GM21529 (cell line): Measurements from ENCODE around the gene LDLRAD4.
"Not testable (repeated sequence)": the region's sequence is repeated elsewhere in the genome, so short reads cannot be mapped to it uniquely, and the experiment has no call there.

Experiments used
- ATAC-seq: cut with Tn5 transposase; IDR thresholded peaks from one replicate; pipeline ENCODE4 v1.9.1; 2021; ENCODE audit not compliant: unreplicated experiment

LDLRAD4 gene

DNA sequence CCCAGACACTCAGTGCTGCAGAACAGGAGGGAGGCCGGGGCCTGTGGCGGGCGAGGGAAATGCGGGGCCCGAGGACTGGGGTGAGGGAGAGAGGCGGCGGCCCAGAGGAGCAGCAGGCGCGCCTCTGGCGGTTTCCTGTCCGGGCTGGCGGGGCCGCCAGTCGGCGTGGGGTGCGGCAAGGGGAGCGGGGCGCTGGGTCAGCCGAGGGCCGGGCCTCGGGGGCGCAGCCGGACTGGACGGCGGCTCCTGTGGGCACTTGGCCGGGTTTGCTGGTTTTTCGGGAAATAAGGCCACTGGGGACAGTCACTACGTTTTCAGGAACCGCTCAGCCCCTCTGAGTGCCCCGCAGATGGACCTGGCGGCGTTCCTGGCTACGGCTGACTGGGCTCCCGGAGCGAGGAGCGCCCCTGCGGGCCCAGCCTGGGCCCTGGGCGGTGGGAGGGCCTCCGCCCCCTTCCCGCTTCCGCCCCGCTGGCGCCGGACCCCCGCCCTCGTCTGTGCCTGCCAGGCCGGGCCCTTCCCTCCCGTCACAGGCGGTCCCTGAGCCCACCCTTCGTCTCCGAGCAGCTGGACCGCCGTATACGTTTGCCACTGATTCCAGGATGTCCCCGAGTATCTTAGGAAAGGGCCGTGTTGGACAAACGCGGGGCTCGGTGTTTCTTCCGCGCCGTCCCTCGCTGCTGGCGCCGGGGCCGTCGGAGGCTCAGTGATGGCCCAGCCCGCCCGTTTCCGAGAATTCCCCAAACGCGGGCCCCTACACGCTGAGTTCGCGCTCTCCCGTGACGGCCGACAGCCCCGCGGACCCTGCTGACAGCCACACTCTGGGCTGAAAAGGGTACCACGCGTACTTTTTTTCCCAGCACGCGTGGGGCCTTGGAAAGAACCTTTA is 423.2 kb downstream of the LDLRAD4 start:
- ATAC-seq = no peak

DNA sequence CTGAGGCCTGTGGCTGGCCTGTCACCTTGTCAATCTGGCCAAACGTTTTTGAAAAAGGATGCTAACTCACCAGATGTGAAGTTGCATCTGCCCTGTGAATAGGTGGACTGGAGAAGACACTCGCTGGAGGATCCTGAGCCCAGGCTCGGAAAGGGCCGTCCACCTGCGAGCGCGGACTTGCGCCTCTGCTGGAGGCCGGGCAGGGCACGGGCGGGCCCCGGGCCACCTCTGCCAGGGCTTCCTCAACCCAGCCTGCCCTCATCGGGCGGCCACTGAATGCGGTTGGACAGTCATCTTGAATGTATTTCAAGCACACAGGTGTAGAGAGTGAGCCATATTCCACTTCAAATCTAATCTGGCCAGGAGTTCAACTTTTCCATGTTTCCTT is 423.9 kb downstream of the LDLRAD4 start:
- no peak for ATAC-seq

DNA sequence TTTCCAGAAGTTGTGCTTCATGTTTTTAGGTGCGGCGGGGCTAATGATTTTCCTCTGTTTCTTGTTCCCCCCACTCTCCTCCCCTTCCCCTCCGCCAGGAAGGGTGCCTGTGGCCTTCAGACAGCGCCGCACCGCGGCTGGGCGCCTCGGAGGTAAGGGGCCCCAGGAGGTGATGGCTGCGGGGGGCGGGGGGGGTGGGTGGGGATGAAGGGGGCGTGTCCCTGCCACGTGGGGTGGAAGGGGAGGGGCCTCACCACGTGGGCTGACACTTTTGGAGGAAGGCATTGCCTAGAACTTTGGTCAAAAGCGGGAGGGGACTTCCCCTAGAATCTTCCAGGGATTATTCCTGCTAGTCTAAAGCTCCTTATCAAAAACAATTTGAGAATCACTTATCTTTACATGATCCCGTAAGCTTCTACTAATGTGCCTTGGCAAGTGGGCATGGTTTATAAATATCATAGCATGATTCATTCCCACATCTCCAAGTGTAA is 424.7 kb downstream of the LDLRAD4 start:
- ATAC-seq = no peak

DNA sequence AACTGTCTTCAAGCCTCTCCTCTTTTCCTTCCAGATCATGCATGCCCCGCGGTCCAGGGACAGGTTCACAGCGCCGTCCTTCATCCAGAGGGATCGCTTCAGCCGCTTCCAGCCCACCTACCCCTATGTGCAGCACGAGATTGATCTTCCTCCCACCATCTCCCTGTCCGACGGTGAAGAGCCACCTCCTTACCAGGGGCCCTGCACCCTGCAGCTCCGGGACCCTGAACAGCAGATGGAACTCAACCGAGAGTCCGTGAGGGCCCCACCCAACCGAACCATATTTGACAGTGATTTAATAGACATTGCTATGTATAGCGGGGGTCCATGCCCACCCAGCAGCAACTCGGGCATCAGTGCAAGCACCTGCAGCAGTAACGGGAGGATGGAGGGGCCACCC is 426.5 kb downstream of the LDLRAD4 start:
- no peak for ATAC-seq

DNA sequence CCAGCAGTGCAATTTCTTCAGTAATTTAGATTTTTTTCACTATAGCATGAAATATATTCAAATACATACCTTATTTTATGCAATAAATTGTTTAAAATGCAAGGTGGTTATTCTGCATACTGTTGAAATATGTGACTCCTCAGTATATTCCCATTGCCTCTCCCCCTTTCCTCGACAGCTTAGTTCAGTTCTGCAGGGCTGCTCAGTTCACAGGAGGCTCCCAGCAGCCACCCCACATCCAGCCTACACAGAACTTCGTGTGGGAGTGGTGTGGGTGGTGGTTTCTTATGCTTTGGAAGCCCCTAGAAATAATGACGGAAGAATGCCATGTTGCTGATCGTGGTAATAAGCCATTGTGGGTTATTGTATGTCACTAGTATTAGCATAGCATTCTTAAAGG is 428.1 kb downstream of the LDLRAD4 start:
- ATAC-seq = no peak

DNA sequence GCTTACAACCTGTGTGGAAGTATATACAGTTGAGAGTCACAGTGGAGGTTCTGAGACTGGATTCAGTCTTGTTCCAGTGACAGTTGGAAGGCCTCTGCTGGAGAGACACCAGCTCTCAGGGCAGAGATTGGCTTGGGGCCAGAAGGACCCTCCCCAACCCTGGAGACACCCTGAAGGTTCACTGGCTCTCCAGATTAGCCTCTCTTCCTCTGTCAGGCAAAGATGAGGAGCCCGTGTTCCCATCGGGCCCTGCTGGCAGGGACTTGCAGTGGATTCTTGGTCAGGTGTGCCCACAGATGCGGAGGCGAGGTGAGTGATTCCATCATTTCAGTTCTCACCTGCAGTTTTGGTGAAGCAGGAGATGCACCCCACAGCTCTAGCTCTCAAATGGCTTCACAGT is 429.2 kb downstream of the LDLRAD4 start:
- no peak for ATAC-seq

DNA sequence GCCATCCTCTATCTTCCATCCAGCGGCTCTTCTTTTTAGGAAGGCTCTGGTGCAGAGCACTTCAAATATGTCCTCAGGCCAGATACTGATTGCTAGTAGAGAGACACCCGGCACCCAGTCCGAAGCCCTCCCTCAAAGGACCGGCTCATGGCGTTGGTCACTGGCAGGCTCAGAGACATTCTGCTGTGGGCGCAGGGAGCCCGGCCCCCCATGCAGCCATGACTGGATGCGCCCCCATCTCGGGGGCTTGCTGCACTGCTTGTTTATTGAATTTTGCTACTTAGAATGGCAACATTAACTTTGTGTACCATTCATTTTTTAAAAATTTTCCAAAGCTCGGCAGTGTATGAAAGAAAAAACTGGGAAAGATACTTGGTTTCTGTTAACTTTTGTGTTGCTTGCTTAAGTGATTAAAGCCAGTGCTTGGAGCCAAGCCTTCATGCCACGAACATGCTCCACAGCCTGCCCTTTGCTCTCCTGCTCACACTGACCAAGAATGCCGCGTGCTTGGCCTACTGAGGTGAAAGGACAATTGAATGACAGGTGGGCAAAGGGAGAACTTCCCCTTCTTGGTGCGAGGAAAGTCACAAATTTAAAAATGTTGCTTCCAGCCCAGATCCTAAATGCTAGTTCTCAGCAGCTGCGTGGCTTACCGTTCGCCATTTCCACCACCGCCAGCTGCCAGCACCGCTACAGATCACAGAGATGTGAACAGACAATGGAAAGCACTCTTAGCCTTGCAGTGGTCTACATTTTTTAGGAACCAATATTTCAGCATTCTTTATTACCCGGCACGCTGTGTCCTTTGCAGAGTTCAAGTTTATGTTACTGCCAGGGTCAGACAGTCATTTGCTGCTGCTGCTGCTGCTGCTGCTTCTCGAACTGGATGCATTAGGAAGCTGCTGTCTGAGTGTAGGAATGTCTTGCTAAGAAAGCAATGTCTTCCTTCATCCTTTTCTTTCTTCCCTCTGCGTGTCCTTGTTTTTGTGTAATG is 431.1 kb downstream of the LDLRAD4 start:
- ATAC-seq = no peak

DNA sequence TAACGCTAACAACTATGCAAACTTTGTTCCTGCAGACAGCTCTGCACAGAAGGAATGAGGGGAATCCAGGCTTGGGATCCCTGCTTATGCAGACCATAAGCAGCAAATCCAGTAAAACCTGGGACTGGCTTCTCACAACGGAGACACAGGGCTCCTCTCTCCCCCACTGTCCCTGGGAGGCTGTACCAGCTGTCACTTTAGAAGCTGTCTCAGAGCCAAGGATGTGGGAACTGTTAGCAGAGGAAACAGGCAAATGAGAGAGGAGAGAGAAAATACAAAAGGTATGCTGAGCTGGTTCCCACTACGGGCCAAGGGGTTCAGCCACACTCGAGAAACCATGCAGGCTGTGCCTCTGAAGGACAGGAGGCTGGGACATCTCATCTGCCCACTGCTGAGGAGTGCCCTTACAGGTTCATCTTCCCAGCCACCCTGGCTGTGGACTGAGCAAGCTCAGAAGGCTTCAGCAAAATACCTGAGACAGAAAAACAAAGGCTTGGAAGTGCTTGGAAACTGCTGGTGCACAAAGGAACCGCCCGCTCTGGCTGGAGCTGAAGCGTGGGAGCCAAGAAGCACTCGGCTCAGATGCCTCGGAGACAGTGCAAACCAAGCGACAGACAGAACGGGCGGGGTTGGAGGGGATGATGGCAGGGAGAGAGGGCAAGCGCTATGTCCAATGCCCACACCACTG is 435.3 kb downstream of the LDLRAD4 start:
- ATAC-seq = no peak

DNA sequence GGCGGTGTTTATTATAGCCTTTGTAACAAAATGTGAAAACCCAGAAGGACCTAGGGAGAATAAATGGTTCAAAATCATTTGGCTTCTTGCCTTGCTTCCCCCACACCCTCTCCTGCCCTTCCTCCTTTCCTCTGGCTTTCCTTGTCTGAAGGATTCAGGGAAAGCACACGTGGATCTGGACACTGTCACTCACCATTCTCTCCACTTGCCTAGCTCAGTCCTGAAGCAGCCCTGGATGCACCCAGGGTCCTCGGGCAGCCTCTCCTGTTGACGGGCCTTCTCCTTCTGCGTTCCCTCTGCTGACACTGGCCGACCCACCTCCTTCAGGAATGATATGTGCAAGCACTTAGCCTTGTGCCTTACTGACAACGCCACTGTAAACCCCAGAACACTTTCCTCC is 439.4 kb downstream of the LDLRAD4 start:
- ATAC-seq = no peak

DNA sequence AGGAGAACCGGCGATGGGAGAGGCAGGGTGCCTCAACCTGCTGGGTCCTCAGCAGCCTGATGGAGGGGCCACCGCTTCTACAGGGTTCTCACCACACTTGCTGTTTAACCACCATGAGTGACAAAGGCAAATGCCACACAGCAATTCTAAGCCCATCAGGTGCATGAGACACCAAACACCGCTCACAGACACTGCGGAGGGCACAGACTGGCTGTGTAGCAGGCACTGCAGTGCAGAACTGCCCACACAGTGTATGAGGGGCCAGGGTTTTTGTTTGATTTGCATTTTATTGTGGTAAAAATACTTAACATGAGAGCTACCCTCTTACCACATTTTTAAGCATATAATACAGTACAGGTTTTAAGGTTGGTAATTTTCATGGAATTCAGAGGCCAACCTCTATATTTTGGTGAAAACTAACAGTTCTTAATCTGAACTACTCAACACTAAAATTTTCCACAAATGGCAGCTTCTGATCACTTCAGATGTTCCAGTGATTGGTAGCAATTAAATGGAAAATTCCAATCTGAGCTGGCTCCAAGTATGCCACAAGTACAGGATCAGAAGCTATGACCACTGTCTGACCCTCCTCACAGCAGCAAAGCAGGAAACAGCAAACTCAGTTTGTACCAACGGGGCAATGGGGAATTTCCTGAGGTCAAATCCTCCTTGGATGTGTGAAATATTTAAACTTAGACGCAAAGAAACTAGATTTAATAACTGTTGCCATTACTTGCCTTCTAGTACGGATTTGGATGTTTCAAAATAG is 440.1 kb downstream of the LDLRAD4 start:
- ATAC-seq = no peak

DNA sequence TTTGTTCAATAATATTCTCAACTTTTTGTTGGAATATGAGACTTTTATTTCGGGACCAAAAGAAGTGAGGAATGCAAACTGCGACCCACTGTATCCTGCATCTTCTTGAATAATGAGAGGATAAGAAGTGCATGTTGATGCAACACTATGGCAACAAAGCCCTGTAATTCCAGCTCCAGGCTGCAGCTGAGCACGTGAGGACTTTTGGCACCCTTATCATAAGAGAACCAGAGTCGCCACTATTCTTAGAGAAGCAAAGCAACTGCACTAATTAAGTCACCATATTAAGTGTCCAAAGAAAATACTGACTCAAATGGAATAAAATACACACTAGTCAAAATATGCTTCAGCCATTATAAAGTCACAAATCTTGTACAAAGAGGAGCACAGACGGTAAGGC is 441.9 kb downstream of the LDLRAD4 start:
- no peak for ATAC-seq

DNA sequence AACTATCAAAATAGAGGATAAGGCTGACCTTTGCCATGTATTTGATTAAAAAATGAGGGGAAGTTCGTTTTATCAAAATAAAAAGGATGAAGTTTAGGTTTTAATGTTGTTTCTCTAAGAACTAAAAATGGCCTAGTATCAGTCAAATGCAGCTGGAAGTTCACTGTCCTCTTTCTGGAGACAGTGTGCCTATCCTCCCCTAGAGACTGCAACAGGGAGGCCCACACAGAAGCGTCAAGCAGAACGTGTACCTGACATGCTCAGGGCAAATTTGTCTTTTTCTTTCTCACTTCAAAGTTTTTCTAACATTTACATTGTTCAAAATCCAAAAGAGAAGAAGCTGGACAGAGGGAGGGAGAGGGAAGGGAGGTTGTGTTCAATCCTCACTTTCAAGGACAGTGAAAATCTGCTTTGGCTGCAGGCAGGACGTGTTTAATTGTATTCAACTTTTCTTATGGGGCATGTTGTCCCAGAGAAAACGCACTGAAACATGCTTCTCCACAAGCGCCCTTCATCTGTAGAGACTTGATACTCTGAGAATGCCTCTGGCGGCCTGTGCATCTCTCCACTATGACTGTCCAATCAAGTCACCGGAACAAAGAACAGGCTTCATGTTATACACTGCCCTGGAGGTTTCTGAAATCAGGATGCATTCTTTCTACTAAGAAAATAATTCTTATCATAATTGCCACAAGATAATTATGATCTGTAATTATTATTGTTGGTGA is 442.7 kb downstream of the LDLRAD4 start:
- ATAC-seq = no peak

DNA sequence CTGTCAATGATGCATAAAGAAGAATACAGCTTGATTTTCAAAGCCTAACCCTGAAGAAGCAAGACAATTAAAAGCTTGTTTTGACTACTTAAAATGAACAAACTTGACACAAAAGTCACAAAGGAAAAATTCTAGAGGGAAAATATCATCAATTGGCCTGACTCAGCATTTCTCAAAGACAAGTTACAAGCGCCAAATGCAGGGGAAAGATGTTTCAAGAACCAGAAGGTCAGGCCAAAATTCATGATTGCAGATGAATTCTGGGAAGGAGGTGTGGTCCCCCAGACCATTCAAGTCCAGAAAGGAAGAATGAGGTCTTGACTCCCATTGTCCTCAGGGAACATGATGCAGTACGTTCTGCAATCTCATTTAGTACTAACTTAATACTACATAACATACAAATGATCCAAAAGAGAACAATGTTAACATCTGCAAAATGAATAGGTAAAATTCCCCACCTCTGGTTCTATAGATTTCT is 443.3 kb downstream of the LDLRAD4 start:
- no peak for ATAC-seq

DNA sequence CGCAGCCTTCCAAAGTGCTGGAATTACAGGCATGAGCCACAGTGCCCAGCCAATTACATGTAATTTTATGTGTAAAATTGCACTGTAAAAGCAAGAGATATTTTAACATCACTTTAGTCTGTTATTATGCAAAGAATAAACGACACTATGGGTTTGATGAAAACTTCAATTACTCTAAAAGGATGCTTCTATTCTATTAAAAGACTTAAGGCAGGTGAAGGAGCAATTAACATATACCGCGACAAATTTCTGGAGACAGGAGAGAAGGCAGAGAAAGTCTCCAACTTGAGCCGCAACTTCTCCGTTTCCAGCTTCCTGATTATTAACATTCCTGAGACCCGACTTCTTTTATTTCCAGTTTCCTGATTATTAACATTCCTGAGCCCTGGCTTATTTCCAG is 454.1 kb downstream of the LDLRAD4 start:
- ATAC-seq = no peak

DNA sequence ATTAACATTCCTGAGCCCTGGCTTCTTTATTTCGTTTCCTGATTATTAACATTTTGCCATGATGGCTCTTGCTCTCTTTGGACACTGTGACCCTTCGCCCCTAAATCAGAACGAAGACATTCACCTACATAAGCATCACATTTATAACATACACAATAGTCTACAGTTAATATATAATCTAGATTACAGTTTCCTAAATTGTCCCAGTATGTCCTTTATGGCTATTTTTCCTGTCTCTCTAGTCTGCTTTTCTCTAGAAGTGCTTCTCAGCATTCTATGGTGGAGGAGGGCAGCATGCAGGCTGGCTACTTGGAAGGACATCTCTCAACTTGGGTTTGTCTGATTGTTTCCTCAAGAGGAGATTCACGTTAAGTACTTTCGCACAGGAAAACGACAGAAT is 457.9 kb downstream of the LDLRAD4 start:
- ATAC-seq = no peak

DNA sequence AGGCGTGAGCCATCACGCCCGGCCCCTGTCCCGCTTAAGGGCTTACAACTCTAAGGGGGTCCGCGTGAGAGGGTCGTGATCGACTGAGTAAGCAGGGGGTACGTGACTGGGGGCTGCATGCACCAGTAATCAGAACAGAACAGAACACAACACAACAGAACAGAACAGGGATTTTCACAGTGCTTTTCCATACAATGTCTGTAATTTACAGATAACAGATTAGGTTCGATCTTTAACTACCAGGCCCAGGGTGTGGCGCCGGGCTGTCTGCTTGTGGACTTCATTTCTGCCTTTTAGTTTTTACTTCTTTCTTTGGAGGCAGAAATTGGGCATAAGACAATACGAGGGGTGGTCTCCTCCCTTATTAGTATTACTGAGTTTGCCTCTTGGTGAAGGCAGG is 458.8 kb downstream of the LDLRAD4 start:
- not testable (repeated sequence) for ATAC-seq

DNA sequence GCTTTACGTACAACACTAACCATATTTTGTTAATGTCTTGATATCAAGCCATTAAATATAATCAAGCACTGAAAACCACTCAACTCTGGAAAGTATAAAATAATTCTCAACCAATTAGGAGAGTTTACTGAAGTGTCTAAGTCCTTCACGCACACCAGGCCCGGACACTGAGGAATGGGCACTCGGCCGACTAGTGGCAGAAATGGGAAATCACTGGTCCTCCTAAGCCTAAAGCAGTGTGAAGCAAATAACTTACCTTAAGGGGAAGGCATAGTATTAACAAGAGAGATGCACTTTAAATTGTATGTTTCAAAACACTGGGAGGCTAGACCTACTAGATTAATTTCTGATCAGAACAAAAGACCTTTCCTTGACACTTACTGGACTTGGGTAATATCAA is 462.1 kb downstream of the LDLRAD4 start:
- no peak for ATAC-seq

DNA sequence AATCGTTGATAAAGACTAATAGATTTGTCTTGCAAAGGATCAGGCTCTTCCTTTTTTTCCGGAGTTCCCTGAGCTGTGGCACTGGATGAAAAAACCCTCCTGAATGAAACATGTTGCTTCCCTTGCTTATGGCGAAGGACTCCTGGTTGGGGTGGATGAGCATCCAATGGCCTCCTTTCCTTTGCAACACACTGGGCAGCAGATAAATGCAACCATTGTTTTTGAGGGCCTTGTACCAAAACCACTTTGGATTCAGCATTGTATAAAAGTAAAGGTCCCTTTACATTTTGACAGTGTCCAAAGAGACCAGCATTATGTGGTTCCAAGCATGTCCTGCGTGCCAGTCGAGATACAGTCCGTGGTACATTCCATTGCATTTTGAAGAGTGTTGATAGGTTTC is 463.1 kb downstream of the LDLRAD4 start:
- no peak for ATAC-seq

DNA sequence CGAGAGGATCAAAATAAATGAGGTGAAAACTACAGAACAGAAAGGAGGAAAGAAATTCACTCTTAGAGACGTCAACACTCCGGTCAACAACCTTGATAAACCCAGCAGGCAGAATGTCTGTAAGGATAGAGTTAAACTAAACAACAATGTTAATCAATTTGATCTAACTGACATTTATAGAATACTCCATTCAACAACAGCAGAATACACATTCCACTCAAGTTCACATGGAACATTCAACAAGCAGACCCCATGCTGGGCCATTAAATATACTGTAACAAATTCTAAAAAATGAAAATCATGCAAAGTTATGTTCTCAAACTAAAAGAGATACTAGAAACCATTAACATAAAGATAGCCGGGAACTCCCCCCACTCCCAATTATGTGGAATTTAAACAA is 466.0 kb downstream of the LDLRAD4 start:
- ATAC-seq = no peak
